Transverse colon (tissue), 4 donors: ENCODE data around the gene AVP. TPM values are rescaled to one million over a fixed set of nuclear protein-coding genes. Genes with fewer than 3 reads are reported as not detected.

Source experiments
- DNase-seq: peaks from one replicate; pipeline ENCODE4 v3.0.0-alpha.2; 2019
- H3K27ac ChIP-seq, 4 donors: fragments of 200-600 bp; sonication (generic); 2 replicates each; pipeline ENCODE4 v1.5.1; 2016 to 2018; ENCODE audit warnings: inconsistent platforms in 4 of 4
- H3K27me3 ChIP-seq: fragments of 200-600 bp; sonication (generic); 2 replicates; pipeline ENCODE4 v1.5.1; 2017; ENCODE audit warnings: inconsistent platforms
- H3K36me3 ChIP-seq, 4 donors: fragments of 200-600 bp; sonication (generic); 2 replicates each; pipeline ENCODE4 v1.5.1; 2017 to 2019; ENCODE audit warnings: inconsistent platforms in 4 of 4
- H3K4me1 ChIP-seq, 4 donors: fragments of 200-600 bp; sonication (generic); 2 replicates each; pipeline ENCODE4 v1.5.1; 2017 to 2020; ENCODE audit warnings: inconsistent platforms in 4 of 4
- H3K4me3 ChIP-seq, 4 donors: fragments of 200-600 bp; sonication (generic); 1 replicate in 1 of 4; 2 replicates in 3 of 4; pipeline versions ENCODE4 v1.5.1 to v1.6.1; 2017 to 2019; ENCODE audit warnings: inconsistent platforms in 4 of 4
- H3K9me3 ChIP-seq, 2 donors: fragments of 200-600 bp; sonication (generic); 2 replicates each; pipeline ENCODE4 v1.5.1; 2017 to 2019; ENCODE audit warnings: inconsistent platforms in 2 of 2
- EP300 ChIP-seq: sonication (generic); formaldehyde crosslinking; IDR thresholded peaks from one replicate; pipeline ENCODE4 v1.6.1; 2017; ENCODE audit warnings: antibody characterized with exemption, low read depth
- POLR2A ChIP-seq: fragments of 450-650 bp; IDR thresholded peaks from one replicate; pipeline ENCODE4 v1.6.1; 2016; ENCODE audit warnings: antibody characterized with exemption, mild to moderate bottlenecking, moderate library complexity
- POLR2AphosphoS5 ChIP-seq, 3 donors: sonication (generic); formaldehyde crosslinking; IDR thresholded peaks; one replicate each; pipeline ENCODE4 v1.6.1; 2016; ENCODE audit warnings: antibody characterized with exemption in 3 of 3
- WGBS, 2 donors: methylation state at CpG; one replicate each; pipeline ENCODE4 v1.1.5; 2018; ENCODE audit warnings: low coverage in 1 of 2; 5-methylcytosine and 5-hydroxymethylcytosine counted together
- in situ Hi-C, 4 donors: fragments of 200-750 bp; cut with MboI; loops; one replicate each; pipeline versions ENCODE4 v1.15.0 to v1.15.1; 2017; ENCODE audit warnings: low sequenced_read_pairs in 3 of 4, low pct_ligation_motif_present in 1 of 4, low pct_unique_long_range_greater_than_20kb in 1 of 4
- intact Hi-C: fragments of 100-400 bp; cut with DNase I; formaldehyde crosslinking; loops from one replicate; pipeline ENCODE4 v1.15.1; 2023; ENCODE audit warnings: low total_unique reads
- total RNA-seq, 4 donors: library from RNA; depleted of rRNA; stranded (reverse); fragments of >200 nt; gene quantifications; one replicate each; pipeline ENCODE4 v1.1.0, GENCODE V29; 2016
- TF ChIP-seq, protein P1 (sequence below), 5 experiments: fragments of 200-600 bp in 3 of 5; fragments of 450-650 bp in 2 of 5; sonication (generic) in 3 of 5; IDR thresholded peaks; 1 replicate in 2 of 5; 2 replicates in 3 of 5; pipeline ENCODE4 v1.5.1; 2016 to 2017; ENCODE audit warnings: antibody characterized with exemption in 5 of 5, inconsistent platforms in 3 of 5, mild to moderate bottlenecking in 2 of 5, moderate library complexity in 1 of 5

AVP gene
- total RNA-seq, 4 donors from 2014 or later = not detected

DNA sequence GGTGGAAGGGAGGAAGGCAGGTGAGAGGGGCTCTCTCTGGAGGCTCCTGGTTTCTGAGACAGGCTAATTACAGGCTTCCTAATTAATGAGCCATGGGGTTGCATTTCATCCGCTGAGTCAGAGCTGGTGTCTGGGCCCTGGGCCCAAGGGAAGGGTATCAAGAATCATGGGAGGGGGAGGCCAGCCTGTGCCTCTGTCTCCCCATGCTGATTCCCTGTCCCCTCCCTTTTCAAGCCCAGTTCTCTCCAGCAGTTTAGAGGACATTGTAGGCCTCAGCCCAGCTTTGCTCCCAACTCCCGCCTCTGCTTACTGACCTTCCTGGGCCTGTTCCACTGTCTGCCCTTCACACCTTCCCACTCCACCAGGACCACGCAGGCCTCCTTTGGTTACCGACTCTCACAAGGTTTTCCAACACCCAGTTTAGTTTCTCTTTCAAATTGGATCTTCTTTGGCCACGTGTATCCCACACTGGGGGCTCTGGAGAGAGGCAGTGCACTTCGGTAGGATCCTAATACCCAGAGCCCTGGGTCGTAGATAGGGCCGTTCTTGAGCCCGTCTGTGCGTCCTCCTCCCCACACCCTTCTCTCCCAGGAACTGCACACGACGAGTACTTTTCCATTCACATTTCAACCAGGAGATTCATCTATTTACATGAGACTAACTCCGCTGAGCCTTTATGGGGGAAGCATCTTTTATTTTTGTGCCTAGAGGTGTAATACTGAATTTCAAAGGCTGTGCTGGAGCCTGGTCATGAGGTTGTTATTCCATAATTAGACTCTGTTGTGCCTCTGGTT lies 18.2 kb upstream of the AVP start:
- Histone ChIP-seq H3K27me3 (peaks cover 10% of the 10 kb centered on the region), H3K4me1 (no peaks in the 10 kb centered on the region), H3K36me3 (no peaks in the 10 kb centered on the region), H3K9me3 (no peaks in the 10 kb centered on the region), H3K27ac (no peak overlapping the region), H3K4me3 (no peak overlapping the region)
- intact Hi-C loops = no loop called here
- no peak for DNase-seq
- 77 to 83% methylated on average over 11 to 13 of the region's 13 CpGs for WGBS, 2 donors
- in situ Hi-C loops = no loop called here
- no peak for TF ChIP-seq EP300

DNA sequence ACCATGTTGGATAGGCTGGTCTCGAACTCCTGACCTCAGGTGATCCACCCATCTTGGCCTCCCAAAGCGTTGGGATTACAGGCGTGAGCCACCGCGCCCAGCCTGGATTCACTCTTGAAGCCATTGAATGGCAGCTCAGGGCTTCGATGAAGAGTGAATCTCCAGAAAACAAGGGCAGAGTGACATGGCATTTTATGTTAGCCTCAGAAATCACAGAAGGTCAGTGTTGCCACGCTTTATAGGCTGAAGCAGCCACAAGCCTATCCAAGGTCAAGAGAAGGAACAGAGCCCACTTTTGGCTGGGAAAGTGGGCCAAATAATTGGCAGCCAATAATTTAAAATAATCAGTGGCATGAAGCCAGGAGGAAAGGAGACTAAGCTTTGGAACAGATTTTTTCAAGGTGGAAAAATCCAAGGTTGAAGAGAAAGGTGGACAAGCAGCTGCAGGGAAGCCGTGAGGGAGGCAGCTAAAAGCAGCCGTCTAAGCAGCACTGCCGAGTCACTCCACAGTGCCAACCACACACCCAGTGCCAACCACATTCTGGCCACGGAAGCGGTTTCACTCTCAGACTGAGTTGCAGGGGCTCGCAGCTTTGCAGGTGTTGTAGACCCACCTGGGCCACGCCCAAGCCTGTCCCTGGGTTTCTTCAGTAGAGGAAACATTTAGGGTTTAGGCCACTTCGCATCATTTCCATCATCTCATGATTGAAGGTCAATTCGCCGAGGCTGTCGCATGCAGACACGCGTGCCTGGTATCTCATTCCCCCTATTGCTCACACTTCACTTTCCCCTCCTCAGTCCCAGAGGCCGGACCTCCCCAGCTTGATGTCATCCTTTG lies 17.4 kb upstream of the AVP start:
- H3K27me3 ChIP-seq = peaks cover 14% of the 10 kb centered on the region
- TF ChIP-seq, protein P1, sequence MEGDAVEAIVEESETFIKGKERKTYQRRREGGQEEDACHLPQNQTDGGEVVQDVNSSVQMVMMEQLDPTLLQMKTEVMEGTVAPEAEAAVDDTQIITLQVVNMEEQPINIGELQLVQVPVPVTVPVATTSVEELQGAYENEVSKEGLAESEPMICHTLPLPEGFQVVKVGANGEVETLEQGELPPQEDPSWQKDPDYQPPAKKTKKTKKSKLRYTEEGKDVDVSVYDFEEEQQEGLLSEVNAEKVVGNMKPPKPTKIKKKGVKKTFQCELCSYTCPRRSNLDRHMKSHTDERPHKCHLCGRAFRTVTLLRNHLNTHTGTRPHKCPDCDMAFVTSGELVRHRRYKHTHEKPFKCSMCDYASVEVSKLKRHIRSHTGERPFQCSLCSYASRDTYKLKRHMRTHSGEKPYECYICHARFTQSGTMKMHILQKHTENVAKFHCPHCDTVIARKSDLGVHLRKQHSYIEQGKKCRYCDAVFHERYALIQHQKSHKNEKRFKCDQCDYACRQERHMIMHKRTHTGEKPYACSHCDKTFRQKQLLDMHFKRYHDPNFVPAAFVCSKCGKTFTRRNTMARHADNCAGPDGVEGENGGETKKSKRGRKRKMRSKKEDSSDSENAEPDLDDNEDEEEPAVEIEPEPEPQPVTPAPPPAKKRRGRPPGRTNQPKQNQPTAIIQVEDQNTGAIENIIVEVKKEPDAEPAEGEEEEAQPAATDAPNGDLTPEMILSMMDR (IDR thresholded peaks at IDR 0.05) = no peak
- TF ChIP-seq EP300 (no peak), POLR2A (no peak)
- WGBS, 2 donors = 80 to 82% methylated on average over 13 to 21 of the region's 21 CpGs
- peak; percentile 33 for DNase-seq
- H3K4me1 ChIP-seq = no peaks in the 10 kb centered on the region
- H3K4me3 ChIP-seq = no peak overlapping the region
- H3K36me3 ChIP-seq = no peaks in the 10 kb centered on the region
- intact Hi-C loops (no loop called here), in situ Hi-C loops (no loop called here)
- no peak overlapping the region for H3K27ac ChIP-seq
- no peaks in the 10 kb centered on the region for H3K9me3 ChIP-seq

DNA sequence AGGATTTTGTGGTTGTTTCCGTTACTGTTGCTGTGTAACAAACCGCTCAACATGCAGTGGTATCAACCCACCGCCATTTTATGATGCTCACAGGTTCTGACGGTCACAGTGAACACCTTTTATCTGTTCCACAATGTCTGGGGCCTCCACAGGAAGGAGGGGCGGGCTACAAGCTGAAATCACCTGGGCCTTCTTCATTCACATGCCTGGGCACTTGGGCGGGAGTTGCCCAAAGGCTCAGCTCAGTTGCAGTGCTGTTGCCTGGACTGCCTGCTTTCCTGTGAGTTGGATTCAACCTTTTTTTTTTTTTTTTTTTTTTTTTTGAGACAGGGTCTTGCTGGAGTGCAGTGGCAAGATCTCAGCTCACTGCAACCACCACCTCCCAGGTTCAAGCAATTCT lies 16.7 kb upstream of the AVP start:
- TF ChIP-seq EP300 (no peak), POLR2AphosphoS5 (IDR thresholded peaks at IDR 0.05) (no peak), POLR2A (no peak)
- TF ChIP-seq, protein P1 (IDR thresholded peaks at IDR 0.05) = no peak
- intact Hi-C loops (no loop called here), in situ Hi-C loops (no loop called here)
- no peak for DNase-seq
- peaks cover 14% of the 10 kb centered on the region for H3K27me3 ChIP-seq
- no peak overlapping the region for H3K27ac ChIP-seq
- no peaks in the 10 kb centered on the region for H3K9me3 ChIP-seq
- H3K36me3 ChIP-seq = no peaks in the 10 kb centered on the region
- H3K4me1 ChIP-seq = no peaks in the 10 kb centered on the region
- WGBS, 2 donors = 93% methylated on average over 6 of the region's 6 CpGs; no CpG with 5 or more reads in 1 of the 2 donors
- H3K4me3 ChIP-seq = no peak overlapping the region

DNA sequence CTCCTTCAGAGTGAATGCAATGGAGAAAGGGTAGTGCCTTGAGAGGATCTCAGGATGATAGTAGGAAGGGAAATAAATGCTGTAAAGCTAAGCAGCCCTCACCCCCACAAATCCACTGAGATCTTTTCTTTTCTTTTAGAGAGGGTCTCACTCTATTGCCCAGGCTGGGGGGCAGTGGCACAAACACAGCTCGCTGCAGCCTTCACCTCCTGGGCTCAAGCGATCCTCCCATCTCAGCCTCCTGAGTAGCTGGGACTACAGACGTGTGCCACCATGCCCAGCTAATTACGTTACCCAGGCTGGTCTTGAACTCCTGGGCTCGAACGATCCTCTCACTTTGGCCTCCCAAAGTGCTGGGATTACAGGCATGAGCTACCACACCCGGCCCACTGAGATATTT lies 16.0 kb upstream of the AVP start:
- H3K4me1 ChIP-seq = no peaks in the 10 kb centered on the region
- intact Hi-C loops (no loop called here), in situ Hi-C loops (no loop called here)
- no peaks in the 10 kb centered on the region for H3K9me3 ChIP-seq
- no peak overlapping the region for H3K27ac ChIP-seq
- DNase-seq = no peak
- no peak for TF ChIP-seq EP300
- TF ChIP-seq POLR2A = no peak
- TF ChIP-seq, protein P1 (IDR thresholded peaks at IDR 0.05) = no peak
- H3K27me3 ChIP-seq = peaks cover 14% of the 10 kb centered on the region
- H3K4me3 ChIP-seq = no peak overlapping the region
- 82 to 91% methylated on average over 2 to 7 of the region's 7 CpGs for WGBS, 2 donors
- no peaks in the 10 kb centered on the region for H3K36me3 ChIP-seq
